SJSA1 (cell line): Measurements from ENCODE around the gene ACSM6. TPM values are rescaled to one million over a fixed set of nuclear protein-coding genes. Genes with fewer than 3 reads are reported as not detected.
A peak's percentile ranks its signal among the peaks of the same experiment; 100 is the strongest.
"Not testable (repeated sequence)": the region's sequence is repeated elsewhere in the genome, so short reads cannot be mapped to it uniquely, and the experiment has no call there.

ENCODE experiments used
- DNase-seq, 2 experiments: peaks; one replicate each; pipeline ENCODE4 v3.0.0-alpha.2; 2015 to 2020; ENCODE audit warnings: low spot score in 2 of 2, low read depth in 1 of 2
- H3K27ac ChIP-seq: fragments of 250-450 bp; sonication (Bioruptor Pico); 2 replicates; pipeline ENCODE4 v1.5.1; 2020; ENCODE audit warnings: mild to moderate bottlenecking, moderate library complexity
- H3K27me3 ChIP-seq: fragments of 250-450 bp; sonication (Bioruptor Pico); replicated peaks from 2 replicates; pipeline ENCODE4 v1.5.1; 2020; ENCODE audit warnings: mild to moderate bottlenecking, moderate library complexity
- H3K36me3 ChIP-seq: fragments of 250-450 bp; sonication (Bioruptor Pico); 2 replicates; pipeline ENCODE4 v1.5.1; 2020; ENCODE audit warnings: mild to moderate bottlenecking
- H3K4me1 ChIP-seq: fragments of 250-450 bp; sonication (Bioruptor Pico); replicated peaks from 2 replicates; pipeline ENCODE4 v1.6.1; 2021; ENCODE audit warnings: mild to moderate bottlenecking
- H3K4me3 ChIP-seq: fragments of 250-450 bp; sonication (Bioruptor Pico); 2 replicates; pipeline ENCODE4 v1.5.1; 2020; ENCODE audit warnings: mild to moderate bottlenecking
- H3K9me3 ChIP-seq: fragments of 250-450 bp; sonication (Bioruptor Pico); replicated peaks from 2 replicates; pipeline ENCODE4 v1.5.1; 2020; ENCODE audit warnings: mild to moderate bottlenecking
- total RNA-seq: library from RNA; depleted of rRNA; stranded (reverse); fragments of >200 nt; shearing (Covaris generic); gene quantifications from 2 replicates; pipeline ENCODE4 v1.2.3, GENCODE V29; 2014

ACSM6 gene
- total RNA-seq, 1 experiment from 2014 or later: not detected

DNA sequence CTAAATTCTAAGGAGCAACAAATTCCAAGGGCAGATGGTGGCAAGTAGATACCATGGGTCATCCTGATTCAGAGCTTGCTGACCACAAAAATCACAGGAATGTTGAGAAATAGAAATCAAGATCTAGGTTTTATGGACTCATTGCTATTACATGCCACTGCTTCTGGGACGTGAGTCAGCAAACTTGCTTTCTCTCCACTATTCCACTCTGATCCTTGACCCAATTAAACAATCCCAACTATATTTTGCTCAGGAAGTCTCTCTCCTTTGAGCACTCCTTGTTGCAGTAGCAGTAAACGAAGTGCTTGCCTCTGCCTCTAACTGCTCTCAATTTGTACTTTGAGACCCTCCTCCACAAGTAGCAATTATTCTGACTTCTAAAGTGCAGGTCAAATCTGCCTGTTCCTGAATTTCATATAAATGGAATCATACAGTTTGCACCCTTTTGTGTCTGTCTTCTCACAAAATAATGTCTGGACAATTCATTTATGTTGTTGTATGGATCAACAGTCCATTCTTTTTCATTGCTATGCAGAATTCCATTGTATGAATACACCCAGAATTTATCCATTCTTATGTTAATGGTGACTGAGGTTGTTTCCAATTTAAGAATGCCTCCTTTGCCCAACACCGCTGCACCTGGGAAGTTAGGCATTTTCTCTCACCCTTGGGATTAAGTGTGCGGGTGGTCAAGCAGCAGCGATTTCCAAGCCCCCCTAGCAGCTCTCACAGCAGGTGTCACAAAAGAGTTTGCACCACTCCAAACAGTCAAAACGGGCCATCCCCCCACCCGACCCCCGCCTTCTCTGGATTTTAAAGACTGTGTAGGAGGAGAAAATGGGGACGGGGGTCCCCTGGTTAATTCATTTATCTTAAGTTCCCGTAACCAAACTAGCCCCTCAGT, 35.9 kb downstream of the ACSM6 start:
- peak overlapping the region; percentile 100 for H3K27ac ChIP-seq
- peaks cover 40% of the 10 kb centered on the region for H3K36me3 ChIP-seq
- H3K27me3 ChIP-seq: no peaks in the 10 kb centered on the region
- peaks cover 43% of the 10 kb centered on the region for H3K4me1 ChIP-seq
- DNase-seq: peak; percentile 83 to 96
- no peak overlapping the region for H3K4me3 ChIP-seq
- H3K9me3 ChIP-seq: peaks cover 8% of the 10 kb centered on the region; the same call in 1 of the 2 replicates

DNA sequence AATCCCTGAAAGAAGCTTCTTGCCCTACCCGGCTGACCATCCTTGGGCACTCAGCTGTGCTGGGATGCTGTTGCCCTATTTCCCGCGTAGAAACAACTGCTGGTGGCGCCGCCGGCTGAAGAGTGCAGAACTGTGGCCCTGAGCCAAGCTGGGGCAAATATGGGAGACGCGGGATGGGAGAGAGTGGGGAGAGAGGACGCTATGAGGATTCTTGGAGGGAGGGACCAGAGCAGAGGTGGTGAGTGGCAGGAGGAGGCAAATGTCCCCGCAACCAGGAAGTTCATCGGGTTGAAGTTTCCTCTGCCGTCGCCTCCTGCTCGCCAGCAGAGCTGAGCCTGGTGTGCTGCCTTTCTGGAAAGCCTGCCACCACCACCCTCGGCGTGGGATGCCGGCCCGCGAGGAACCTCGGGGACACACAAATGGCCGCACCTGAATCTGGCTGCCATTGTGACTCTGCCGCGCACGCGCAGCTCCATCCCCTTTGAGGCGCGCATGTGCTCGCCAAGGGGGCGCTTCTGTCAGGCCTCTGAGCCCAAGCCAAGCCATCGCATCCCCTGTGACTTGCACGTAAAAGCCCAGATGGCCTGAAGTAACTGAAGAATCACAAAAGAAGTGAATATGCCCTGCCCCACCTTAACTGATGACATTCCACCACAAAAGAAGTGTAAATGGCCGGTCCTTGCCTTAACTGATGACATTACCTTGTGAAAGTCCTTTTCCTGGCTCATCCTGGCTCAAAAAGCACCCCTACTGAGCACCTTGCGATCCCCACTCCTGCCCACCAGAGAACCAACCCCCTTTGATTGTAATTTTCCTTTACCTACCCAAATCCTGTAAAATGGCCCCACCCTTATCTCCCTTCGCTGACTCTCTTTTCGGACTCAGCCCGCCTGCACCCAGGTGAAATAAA, 36.9 kb downstream of the ACSM6 start:
- H3K27me3 ChIP-seq, H3K9me3 ChIP-seq, H3K4me3 ChIP-seq, DNase-seq: not testable (repeated sequence)
- peaks cover 48% of the 10 kb centered on the region for H3K36me3 ChIP-seq
- H3K27ac ChIP-seq: peak overlapping the region; percentile 100
- H3K4me1 ChIP-seq: peaks cover 52% of the 10 kb centered on the region

DNA sequence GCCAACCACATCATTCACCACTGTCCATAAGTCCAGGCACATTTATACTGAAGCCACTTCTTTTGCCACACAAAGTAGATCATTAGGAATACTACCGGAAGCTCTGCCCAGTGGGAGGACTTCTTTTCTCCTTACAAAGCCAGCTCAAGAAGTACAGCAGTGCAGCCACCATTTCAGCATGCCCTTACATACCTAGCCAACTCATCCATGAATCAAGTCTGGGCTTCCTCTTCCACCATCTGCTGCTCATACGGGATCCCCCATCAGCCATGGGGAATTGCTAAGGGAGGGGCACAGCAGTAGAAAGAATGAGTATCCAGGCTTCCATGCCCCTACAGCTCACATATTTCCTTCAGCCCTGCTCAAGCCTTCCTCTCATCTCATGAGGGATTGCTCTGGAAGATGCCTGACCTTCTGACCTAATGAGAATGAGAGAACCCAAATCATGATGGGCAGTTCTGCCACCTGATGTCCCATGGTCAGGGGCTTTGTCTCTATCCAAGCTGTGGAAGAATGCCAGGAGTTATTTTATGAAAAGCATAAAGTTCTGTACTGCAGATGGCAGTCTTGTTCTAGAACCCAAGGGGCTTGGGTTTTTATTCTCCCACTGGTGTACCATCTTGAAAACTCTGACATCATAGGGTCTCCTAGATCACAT, 39.5 kb downstream of the ACSM6 start:
- no peak for DNase-seq
- Histone ChIP-seq H3K9me3 (peaks cover 8% of the 10 kb centered on the region; the same call in 1 of the 2 replicates), H3K36me3 (peaks cover 74% of the 10 kb centered on the region), H3K4me3 (no peak overlapping the region), H3K27me3 (no peaks in the 10 kb centered on the region), H3K4me1 (peaks cover 60% of the 10 kb centered on the region), H3K27ac (no peak overlapping the region)

DNA sequence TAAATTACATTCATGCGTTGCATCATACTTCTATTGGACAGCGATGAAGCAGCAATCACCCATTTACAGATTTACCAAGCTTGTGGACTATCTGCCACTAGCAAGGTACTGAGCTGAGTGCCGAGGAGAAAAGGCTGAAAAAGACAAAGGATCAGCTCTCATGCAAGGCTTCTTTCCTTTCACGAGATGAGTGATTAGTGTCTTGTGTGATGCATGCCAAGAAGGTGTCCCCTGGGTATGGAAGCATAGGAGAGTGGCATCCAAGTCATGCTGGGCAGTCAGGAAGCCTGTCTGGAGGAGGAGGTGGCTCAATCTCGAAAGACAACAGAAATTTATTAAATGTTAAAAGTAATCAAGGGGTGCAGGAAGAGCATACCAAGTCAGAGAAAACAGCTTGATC, 40.9 kb downstream of the ACSM6 start:
- no peak for DNase-seq
- Histone ChIP-seq H3K4me3 (no peak overlapping the region), H3K36me3 (peaks cover 88% of the 10 kb centered on the region), H3K27me3 (no peaks in the 10 kb centered on the region), H3K9me3 (peaks cover 8% of the 10 kb centered on the region; the same call in 1 of the 2 replicates), H3K4me1 (peaks cover 47% of the 10 kb centered on the region), H3K27ac (no peak overlapping the region)

DNA sequence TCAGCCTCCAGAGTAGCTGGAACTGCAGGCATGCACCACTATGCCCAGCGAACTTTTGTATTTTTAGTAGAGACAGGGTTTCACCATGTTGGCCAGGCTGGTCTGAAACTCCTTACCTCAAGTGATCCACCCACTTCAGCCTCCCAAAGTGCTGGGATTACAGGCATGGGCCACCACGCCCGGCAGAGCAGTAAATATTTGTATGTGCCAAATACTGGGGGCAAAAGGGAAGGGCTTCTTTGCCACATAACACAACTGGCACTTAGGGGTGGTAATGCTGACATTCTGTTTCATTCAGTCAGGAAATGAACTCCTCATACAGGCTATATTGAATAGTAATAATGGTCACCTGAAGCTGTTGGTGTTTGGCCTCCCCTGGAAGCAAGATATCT, 41.6 kb downstream of the ACSM6 start:
- Histone ChIP-seq H3K9me3 (peaks cover 4% of the 10 kb centered on the region; the same call in 1 of the 2 replicates), H3K36me3 (peaks cover 90% of the 10 kb centered on the region), H3K27me3 (no peaks in the 10 kb centered on the region), H3K4me3 (no peak overlapping the region), H3K4me1 (peaks cover 40% of the 10 kb centered on the region), H3K27ac (peak overlapping the region; percentile 79)
- no peak for DNase-seq

DNA sequence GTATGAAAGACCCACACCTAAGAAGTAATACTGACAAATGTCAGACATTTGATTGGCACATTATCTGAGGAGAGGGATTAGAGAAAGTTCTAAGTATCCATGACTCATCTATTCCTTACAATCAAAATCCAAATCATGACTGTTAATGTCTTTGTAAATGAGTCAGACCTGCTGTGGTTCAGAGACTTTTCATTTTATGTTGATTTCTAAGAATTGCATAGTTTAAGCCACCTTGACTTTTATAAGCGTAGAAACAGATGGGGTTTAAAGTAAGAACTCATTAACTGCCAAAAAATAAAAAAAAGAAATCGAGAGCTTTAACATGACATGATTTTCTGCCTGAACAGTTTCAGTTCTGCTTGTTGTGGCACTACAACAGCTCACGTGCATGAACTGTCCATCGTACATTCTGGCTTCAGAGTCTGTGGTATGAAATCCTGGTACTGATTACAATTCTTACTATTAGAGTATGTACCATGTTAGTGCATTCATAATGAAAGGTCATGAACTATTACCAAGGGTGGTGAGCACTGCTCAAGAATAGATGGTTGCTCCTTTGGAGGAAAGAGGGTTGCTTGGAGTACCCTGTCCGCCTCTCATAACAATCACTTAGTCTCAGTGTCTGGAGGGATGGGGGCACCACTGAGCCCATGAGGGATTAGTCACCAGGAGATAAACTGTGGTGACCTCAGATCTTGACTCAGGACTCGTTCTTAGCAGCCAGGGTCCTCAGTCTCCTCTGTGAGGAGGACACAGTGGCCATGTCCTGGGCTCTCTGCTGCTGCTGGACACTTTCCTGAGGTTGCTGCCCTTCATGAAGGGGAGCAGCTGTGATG, 42.2 kb downstream of the ACSM6 start:
- Histone ChIP-seq H3K4me1 (peaks cover 35% of the 10 kb centered on the region), H3K27ac (peak overlapping the region; percentile 79)

DNA sequence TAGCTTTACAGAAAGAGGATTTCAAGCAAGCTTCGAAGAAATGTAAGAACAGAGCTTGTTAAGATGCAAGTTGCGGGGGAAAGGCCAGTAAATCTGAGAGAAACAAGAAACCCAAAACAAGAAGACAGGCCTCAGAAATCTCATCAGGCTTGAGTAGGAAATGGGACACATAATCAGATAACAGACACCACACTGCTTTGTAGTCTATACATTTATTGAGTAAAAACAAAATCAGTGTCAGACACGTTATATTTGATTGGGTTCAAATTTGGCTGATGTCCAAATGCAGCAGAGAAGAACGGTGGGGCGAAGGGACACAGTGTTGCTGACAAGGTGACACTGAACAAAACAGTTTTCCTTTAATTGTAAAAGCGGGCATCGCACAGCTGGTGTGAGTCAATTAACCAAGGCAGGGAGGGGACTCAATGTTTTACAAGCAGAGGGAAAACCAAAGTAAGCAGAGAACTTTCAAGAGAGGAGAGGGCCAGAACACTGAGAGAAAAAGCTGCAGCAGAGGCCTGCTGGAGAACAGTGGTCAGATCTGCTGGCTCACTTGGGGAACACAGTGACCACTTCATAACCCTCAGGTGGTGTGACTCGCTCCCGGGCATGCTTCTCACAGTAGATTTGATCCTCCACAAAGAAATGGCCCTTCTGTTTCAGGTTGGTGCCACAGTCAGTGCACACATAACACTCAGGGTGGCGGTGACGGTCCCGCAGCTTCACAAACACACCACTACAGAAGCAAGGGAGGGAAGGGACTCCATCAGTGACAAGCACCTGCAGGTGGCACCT, 43.5 kb downstream of the ACSM6 start:
- peaks cover 99% of the 10 kb centered on the region for H3K36me3 ChIP-seq
- no peak for DNase-seq
- H3K4me1 ChIP-seq: peaks cover 35% of the 10 kb centered on the region
- H3K27me3 ChIP-seq: no peaks in the 10 kb centered on the region
- H3K4me3 ChIP-seq: no peak overlapping the region
- H3K27ac ChIP-seq: no peak overlapping the region
- H3K9me3 ChIP-seq: no peaks in the 10 kb centered on the region

More for the DNA sequence above, 42.2 kb downstream of the ACSM6 start:
- Histone ChIP-seq H3K4me3 (no peak overlapping the region), H3K9me3 (no peaks in the 10 kb centered on the region), H3K27me3 (no peaks in the 10 kb centered on the region), H3K36me3 (peaks cover 91% of the 10 kb centered on the region)
- peak; percentile 67 to 69 for DNase-seq

DNA sequence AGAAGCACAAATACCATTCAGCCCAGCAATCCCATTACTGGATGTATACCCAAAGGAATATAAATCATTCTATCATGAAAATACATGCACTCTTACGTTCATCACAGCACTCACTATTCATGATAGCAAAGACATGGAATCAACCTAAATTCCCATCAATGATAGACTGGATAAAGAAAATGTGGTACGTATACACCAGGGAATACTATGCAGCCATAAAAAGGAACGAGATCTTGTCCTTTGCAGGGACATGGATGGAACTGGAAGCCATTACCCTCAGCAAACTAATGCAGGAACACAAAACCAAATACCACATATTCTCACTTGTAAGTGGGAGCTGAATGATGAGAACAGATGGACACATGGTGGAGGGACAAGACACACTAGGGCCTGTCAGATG, 46.1 kb downstream of the ACSM6 start:
- H3K9me3 ChIP-seq, DNase-seq, H3K27me3 ChIP-seq, H3K27ac ChIP-seq, H3K4me3 ChIP-seq: not testable (repeated sequence)
- peaks cover 97% of the 10 kb centered on the region for H3K36me3 ChIP-seq
- peaks cover 33% of the 10 kb centered on the region for H3K4me1 ChIP-seq

DNA sequence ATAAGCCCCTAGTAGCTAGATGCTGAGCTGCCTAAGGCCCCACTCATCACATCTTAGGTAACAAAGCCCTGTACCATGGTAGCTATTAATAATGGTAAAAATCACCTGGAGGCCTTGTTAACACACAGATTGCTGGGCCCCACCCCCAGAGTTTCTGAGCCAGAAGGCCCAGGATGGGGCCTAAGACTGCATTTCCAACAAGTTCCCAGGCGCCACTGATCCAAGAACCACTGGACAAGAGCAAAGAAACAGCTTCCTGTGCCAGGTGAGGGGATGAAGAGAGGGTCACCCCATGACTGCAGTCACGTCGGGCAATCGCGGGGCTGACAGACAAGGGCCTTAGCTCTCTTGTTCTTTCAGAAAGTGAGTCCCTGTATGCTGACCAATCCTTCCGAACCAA, 46.8 kb downstream of the ACSM6 start:
- Histone ChIP-seq H3K27ac (no peak overlapping the region), H3K4me1 (peaks cover 26% of the 10 kb centered on the region), H3K27me3 (no peaks in the 10 kb centered on the region), H3K4me3 (no peak overlapping the region), H3K36me3 (peaks cover 98% of the 10 kb centered on the region), H3K9me3 (no peaks in the 10 kb centered on the region)
- DNase-seq: no peak

DNA sequence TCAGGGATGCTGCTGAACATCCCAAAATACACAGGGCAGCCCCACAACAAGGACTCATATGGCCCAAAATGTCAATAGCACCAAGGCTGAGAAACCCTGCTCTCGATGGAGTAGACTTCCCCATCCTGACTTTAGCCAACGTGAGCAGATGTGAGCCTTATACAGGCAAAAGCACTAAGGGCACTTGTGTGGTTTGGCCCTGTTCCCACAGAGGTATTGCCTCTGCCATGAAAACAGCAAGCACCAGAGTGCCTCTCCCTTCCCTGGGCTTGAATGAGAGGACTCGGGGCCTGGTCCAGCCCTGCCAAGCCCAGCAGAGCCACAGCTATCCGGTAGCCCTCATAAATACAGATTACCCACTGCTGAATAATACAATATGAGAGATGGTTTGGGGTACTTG, 47.5 kb downstream of the ACSM6 start:
- Histone ChIP-seq H3K9me3 (no peaks in the 10 kb centered on the region), H3K27me3 (no peaks in the 10 kb centered on the region), H3K4me3 (no peak overlapping the region), H3K4me1 (peaks cover 22% of the 10 kb centered on the region), H3K36me3 (peaks cover 98% of the 10 kb centered on the region), H3K27ac (no peak overlapping the region)
- no peak for DNase-seq

DNA sequence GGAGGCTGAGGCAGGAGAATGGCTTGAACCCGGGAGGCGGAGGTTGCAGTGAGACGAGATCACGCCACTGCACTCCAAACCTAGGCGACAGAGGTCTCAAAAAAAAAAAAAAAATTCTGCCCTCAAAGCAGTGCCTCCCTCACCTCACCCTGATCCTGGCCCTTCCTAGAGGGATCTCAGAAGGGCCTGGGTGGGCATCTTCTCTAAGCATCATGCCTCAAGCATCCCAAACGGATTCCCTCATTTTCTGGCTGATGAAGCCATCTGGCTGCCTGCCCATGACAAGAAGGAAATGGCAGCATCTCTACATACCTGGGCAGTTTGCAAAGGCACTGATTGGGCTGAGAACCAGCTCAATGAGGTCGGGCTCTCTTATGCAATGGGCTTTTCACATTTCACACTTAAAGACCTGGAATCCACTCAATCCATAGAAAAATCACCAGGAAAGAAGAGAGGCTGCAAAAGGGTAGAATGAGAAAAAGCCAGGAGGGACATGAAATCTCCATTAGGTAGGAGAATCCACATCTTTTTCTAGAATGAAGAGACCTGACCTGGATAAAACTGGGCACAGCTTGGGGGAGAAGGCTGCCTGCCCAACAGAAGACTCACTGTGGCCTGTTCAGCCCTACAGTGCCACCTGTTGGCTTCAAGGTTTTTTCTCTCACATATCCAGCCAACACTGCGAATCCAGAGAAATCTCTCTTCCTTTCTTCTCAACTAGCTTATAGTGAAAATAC, 48.7 kb downstream of the ACSM6 start:
- Histone ChIP-seq H3K27ac (no peak overlapping the region), H3K4me1 (peaks cover 22% of the 10 kb centered on the region), H3K36me3 (peaks cover 97% of the 10 kb centered on the region), H3K27me3 (no peaks in the 10 kb centered on the region), H3K9me3 (no peaks in the 10 kb centered on the region), H3K4me3 (no peak overlapping the region)
- peak in 1 of 2 experiments; percentile 50 for DNase-seq

DNA sequence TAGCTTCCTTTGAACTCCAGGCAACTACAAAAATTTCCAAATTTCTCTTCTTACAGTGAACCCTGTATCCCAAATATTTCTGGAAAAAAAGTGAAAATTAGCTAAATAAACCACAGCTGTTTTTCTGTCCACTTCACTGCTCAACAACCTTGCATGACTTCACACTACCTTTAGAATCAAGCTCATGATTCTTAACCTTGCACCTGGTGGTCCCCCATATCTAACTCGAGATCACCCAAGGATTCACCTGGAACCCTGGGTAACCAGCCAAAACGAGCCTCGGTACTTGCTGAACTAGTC, 49.2 kb downstream of the ACSM6 start:
- H3K9me3 ChIP-seq: no peaks in the 10 kb centered on the region
- no peak overlapping the region for H3K4me3 ChIP-seq
- DNase-seq: no peak
- H3K27ac ChIP-seq: no peak overlapping the region
- peaks cover 22% of the 10 kb centered on the region for H3K4me1 ChIP-seq
- H3K36me3 ChIP-seq: peaks cover 97% of the 10 kb centered on the region
- H3K27me3 ChIP-seq: no peaks in the 10 kb centered on the region
